Right atrium auricular region (tissue), 2 donors: ENCODE data around the gene UIMC1. TPM values are rescaled to one million over a fixed set of nuclear protein-coding genes. Genes with fewer than 3 reads are reported as not detected.

Experiments
- DNase-seq: peaks from one replicate; pipeline ENCODE4 v3.0.0-alpha.2; 2019; ENCODE audit warnings: low spot score
- H3K27ac ChIP-seq, 2 donors: fragments of 200-600 bp; sonication (generic); 1 replicate in 1 of 2; 2 replicates in 1 of 2; pipeline ENCODE4 v1.5.1; 2016 to 2019
- H3K27me3 ChIP-seq, 2 donors: fragments of 200-600 bp; sonication (generic); one replicate each; pipeline versions ENCODE4 v1.5.1 to v1.6.0; 2017 to 2019
- H3K36me3 ChIP-seq: fragments of 200-600 bp; sonication (generic); one replicate; pipeline ENCODE4 v1.5.1; 2016
- H3K4me1 ChIP-seq, 2 donors: fragments of 200-600 bp; sonication (generic); one replicate each; pipeline versions ENCODE4 v1.5.1 to v1.6.0; 2017 to 2019
- H3K4me3 ChIP-seq, 2 donors: fragments of 200-600 bp; sonication (generic); 1 replicate in 1 of 2; 2 replicates in 1 of 2; pipeline ENCODE4 v1.5.1; 2017 to 2019; ENCODE audit warnings: mild to moderate bottlenecking in 1 of 2, moderate library complexity in 1 of 2
- H3K9me3 ChIP-seq, 2 donors: fragments of 200-600 bp; sonication (generic); one replicate each; pipeline ENCODE4 v1.5.1; 2019
- total RNA-seq, 2 donors: library from RNA; depleted of rRNA; stranded (reverse); fragments of >200 nt; gene quantifications; one replicate each; pipeline ENCODE4 v1.1.0, GENCODE V29; 2016
- TF ChIP-seq, protein P1 (sequence below), 2 donors: fragments of 200-600 bp; sonication (generic); IDR thresholded peaks; one replicate each; pipeline ENCODE4 v1.5.1; 2019; ENCODE audit warnings: antibody characterized with exemption in 2 of 2

UIMC1 gene
- total RNA-seq, 2 donors from 2014 or later: 18.9 to 27.4 TPM

DNA sequence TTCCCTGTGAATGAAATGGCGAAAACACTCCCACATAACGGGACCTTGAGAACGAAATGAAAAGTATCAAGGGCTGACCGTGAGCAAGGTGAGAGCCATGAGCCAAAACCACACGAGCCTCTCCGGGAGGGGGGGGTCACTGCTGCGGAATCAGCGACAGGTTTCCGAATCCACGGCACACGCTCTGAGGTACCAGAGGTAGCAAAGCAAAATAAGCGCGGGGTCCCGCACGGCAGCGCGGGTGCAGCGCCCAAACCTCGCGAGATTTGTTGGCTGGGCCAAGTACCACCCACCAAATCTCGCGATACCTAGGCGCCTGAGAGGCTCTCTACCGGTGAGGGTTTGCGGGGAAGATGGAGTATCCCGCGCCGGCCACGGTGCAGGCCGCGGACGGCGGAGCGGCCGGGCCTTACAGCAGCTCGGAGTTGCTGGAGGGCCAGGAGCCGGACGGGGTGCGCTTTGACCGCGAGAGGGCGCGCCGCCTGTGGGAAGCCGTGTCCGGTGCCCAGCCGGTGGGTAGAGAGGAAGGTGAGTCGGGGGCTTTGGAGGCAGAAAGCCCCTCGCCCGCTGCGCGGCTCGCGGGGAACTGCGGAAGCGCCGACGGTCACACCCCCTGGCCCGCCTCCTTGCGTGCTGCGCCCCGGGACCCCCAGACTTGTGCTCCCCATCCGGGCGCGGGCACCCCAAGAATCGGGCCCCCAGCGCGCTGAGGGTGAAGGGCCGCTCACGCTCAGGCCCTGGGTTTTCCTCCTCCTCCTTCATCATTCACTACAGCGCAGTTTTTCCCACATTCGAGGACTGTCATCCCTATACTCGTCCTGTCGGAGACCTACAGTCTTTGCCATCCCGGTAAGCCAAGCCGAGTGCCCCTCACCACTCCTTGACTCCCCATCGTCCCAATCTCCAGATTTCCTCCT lies 16.1 kb upstream of the UIMC1 start, which contains the start of gene ZNF346:
Gene ZNF346, plus strand, starts transcription at position 311 of the 917 bp plus-strand sequence. Its CDS starts 43 bp downstream, at position 354.
- H3K36me3 ChIP-seq: no peaks in the 10 kb centered on the region
- peak within 1 kb of the TSS; percentile 85 to 87 for H3K27ac ChIP-seq
- peak within 1 kb of the TSS; percentile 79 to 86 for H3K4me3 ChIP-seq
- TF ChIP-seq, protein P1, sequence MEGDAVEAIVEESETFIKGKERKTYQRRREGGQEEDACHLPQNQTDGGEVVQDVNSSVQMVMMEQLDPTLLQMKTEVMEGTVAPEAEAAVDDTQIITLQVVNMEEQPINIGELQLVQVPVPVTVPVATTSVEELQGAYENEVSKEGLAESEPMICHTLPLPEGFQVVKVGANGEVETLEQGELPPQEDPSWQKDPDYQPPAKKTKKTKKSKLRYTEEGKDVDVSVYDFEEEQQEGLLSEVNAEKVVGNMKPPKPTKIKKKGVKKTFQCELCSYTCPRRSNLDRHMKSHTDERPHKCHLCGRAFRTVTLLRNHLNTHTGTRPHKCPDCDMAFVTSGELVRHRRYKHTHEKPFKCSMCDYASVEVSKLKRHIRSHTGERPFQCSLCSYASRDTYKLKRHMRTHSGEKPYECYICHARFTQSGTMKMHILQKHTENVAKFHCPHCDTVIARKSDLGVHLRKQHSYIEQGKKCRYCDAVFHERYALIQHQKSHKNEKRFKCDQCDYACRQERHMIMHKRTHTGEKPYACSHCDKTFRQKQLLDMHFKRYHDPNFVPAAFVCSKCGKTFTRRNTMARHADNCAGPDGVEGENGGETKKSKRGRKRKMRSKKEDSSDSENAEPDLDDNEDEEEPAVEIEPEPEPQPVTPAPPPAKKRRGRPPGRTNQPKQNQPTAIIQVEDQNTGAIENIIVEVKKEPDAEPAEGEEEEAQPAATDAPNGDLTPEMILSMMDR (IDR thresholded peaks at IDR 0.05): peak; percentile 57 to 74
- no peaks in the 10 kb centered on the region for H3K27me3 ChIP-seq
- H3K9me3 ChIP-seq: no peaks in the 10 kb centered on the region
- peak; percentile 93 for DNase-seq
- H3K4me1 ChIP-seq: peaks cover 0 to 16% of the 10 kb centered on the region in 2 donors

DNA sequence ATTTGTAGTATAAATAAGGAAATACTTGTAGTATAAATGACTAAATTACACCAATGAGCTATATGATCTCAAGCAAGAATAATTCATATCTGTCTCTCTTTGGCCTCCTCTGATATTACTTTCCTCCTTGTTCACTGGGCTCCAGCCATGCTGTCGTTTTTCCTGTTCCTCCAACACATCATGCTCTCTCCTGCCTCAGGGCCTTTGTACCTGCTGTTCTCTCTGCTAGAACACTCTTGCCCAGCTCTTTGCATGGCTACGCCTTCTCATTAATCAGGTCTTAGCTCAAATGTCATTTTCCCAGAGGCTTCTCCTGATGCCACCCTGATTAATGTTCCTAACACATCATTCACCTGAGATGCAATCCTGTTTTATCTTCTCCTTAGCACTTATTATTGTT lies 13.5 kb upstream of the UIMC1 start:
- DNase-seq: no peak
- TF ChIP-seq, protein P1 (IDR thresholded peaks at IDR 0.05): no peak
- Histone ChIP-seq H3K27me3 (no peaks in the 10 kb centered on the region), H3K27ac (no peak overlapping the region), H3K36me3 (no peaks in the 10 kb centered on the region), H3K4me1 (peaks cover 0 to 16% of the 10 kb centered on the region in 2 donors), H3K9me3 (no peaks in the 10 kb centered on the region), H3K4me3 (no peak overlapping the region)

- TF ChIP-seq, protein P1 (IDR thresholded peaks at IDR 0.05): no peak
- H3K27ac ChIP-seq: no peak overlapping the region
- no peak overlapping the region for H3K4me3 ChIP-seq
- no peaks in the 10 kb centered on the region for H3K36me3 ChIP-seq
- no peak for DNase-seq
- no peaks in the 10 kb centered on the region for H3K9me3 ChIP-seq
- no peaks in the 10 kb centered on the region for H3K27me3 ChIP-seq
- H3K4me1 ChIP-seq: peaks cover 0 to 11% of the 10 kb centered on the region in 2 donors
Observed at GRCh38 chr5:177018341-177018740, 11.8 kb upstream of the UIMC1 start.

DNA sequence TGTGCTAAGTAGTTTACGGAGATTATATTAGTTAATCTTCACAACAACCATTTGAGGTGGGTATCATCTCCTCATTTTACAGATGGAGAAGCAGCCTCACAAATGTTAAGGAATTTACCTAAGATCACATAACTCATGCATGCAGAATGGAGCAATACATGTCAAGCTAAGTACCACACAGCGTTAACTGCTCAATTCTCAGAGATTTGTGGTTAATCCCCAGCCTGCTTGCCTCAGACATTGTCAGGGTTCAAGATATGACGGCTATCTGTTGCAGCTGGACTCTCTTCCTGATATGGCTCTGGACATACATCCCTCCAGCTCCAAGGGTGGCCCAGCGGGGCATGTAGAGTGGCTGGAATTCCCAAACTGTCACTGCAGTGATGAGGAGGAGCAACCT lies 8.6 kb upstream of the UIMC1 start:
- DNase-seq: no peak
- no peak overlapping the region for H3K4me3 ChIP-seq
- no peak overlapping the region for H3K27ac ChIP-seq
- TF ChIP-seq, protein P1 (IDR thresholded peaks at IDR 0.05): no peak
- H3K36me3 ChIP-seq: no peaks in the 10 kb centered on the region
- H3K9me3 ChIP-seq: no peaks in the 10 kb centered on the region
- no peaks in the 10 kb centered on the region for H3K27me3 ChIP-seq
- H3K4me1 ChIP-seq: no peaks in the 10 kb centered on the region

- Histone ChIP-seq H3K4me3 (no peak overlapping the region), H3K27ac (no peak overlapping the region), H3K9me3 (no peaks in the 10 kb centered on the region), H3K27me3 (no peaks in the 10 kb centered on the region), H3K36me3 (no peaks in the 10 kb centered on the region), H3K4me1 (peaks cover 0 to 5% of the 10 kb centered on the region in 2 donors)
- TF ChIP-seq, protein P1 (IDR thresholded peaks at IDR 0.05): no peak
- no peak for DNase-seq
Observed at GRCh38 chr5:177010153-177010552, 3.6 kb upstream of the UIMC1 start.
